DND-41 (cell line): ENCODE results near the gene HSPA1L.

Experiments used
- ATAC-seq: fragments of 200-7000 bp; cut with Tn5 transposase; 3 replicates; pipeline ENCODE4 v1.9.1; 2021; ENCODE audit warnings: low read depth; ENCODE audit not compliant: insufficient read depth
- DNase-seq: peaks from one replicate; pipeline ENCODE4 v3.0.0-alpha.2; 2020
- H2AFZ ChIP-seq: 2 replicates; pipeline ENCODE4 v1.6.0; 2012; ENCODE audit warnings: low read depth, low read length
- H3K27ac ChIP-seq: 2 replicates; pipeline ENCODE4 v1.5.1; 2012; ENCODE audit warnings: low read length, inconsistent platforms
- H3K27me3 ChIP-seq: fragments of 200-600 bp; sonication (generic); 2 replicates; pipeline ENCODE4 v1.6.0; 2012; ENCODE audit warnings: low read length, mild to moderate bottlenecking, inconsistent platforms; ENCODE audit not compliant: insufficient read depth, poor library complexity
- H3K36me3 ChIP-seq: 2 replicates; pipeline ENCODE4 v1.5.1; 2012; ENCODE audit warnings: low read length, inconsistent platforms; ENCODE audit not compliant: insufficient read depth
- H3K4me1 ChIP-seq: 2 replicates; pipeline ENCODE4 v1.5.1; 2012; ENCODE audit warnings: mild to moderate bottlenecking, low read length; ENCODE audit not compliant: insufficient read depth
- H3K4me2 ChIP-seq: 2 replicates; pipeline ENCODE4 v1.6.0; 2012; ENCODE audit warnings: mild to moderate bottlenecking, moderate library complexity, low read length, inconsistent platforms; ENCODE audit not compliant: insufficient read depth
- H3K4me3 ChIP-seq, 2 experiments: fragments of 200-600 bp in 1 of 2; shearing (Covaris generic) in 1 of 2; 2 replicates each; pipeline ENCODE4 v1.5.1; 2012 to 2016; ENCODE audit warnings: inconsistent platforms in 2 of 2, low read length in 2 of 2, mild to moderate bottlenecking in 2 of 2, low read depth in 1 of 2, moderate library complexity in 1 of 2
- H3K79me2 ChIP-seq: 2 replicates; pipeline ENCODE4 v1.6.0; 2012; ENCODE audit warnings: low read length, inconsistent platforms; ENCODE audit not compliant: insufficient read depth
- H3K9ac ChIP-seq: 2 replicates; pipeline ENCODE4 v1.6.0; 2012; ENCODE audit warnings: low read depth, mild to moderate bottlenecking, inconsistent platforms, low read length, moderate library complexity
- H3K9me3 ChIP-seq: 2 replicates; pipeline ENCODE4 v1.5.1; 2012; ENCODE audit warnings: low read length, moderate library complexity, mild to moderate bottlenecking, inconsistent platforms; ENCODE audit not compliant: insufficient read depth, severe bottlenecking
- H4K20me1 ChIP-seq: 2 replicates; pipeline ENCODE4 v1.6.0; 2012; ENCODE audit warnings: low read length; ENCODE audit not compliant: insufficient read depth
- CTCF ChIP-seq: IDR thresholded peaks from 2 replicates; pipeline ENCODE4 v1.5.1; 2012; ENCODE audit warnings: borderline replicate concordance, low read length, moderate library complexity, mild to moderate bottlenecking; ENCODE audit not compliant: poor library complexity, severe bottlenecking; ENCODE audit errors: extremely low read depth
- EZH2 ChIP-seq: IDR thresholded peaks from 3 replicates; pipeline ENCODE4 v1.6.1; 2012; ENCODE audit warnings: borderline replicate concordance, low read depth, mild to moderate bottlenecking, moderate library complexity, low read length, inconsistent platforms; ENCODE audit not compliant: severe bottlenecking

The HSPA1L gene

GRCh38 chr6:31771992-31772358 lies 43.1 kb downstream of the HSPA1L start:
- Histone ChIP-seq H3K36me3 (no peaks in the 10 kb centered on the region), H3K9me3 (no peaks in the 10 kb centered on the region), H4K20me1 (no peaks in the 10 kb centered on the region), H2AFZ (no peak overlapping the region), H3K4me1 (peaks cover 16% of the 10 kb centered on the region), H3K79me2 (no peaks in the 10 kb centered on the region), H3K27ac (no peak overlapping the region), H3K9ac (no peak overlapping the region), H3K4me3 (no peak overlapping the region), H3K27me3 (no peaks in the 10 kb centered on the region), H3K4me2 (no peak overlapping the region)
- ATAC-seq (peak; percentile 20; the same call in 2 of the 3 replicates), DNase-seq (no peak)
- TF ChIP-seq EZH2 (no peak), CTCF (no peak)

GRCh38 chr6:31770860-31771259 lies 44.2 kb downstream of the HSPA1L start:
- Histone ChIP-seq H3K4me2 (no peak overlapping the region), H3K36me3 (no peaks in the 10 kb centered on the region), H3K9ac (no peak overlapping the region), H3K27ac (no peak overlapping the region), H2AFZ (no peak overlapping the region), H4K20me1 (no peaks in the 10 kb centered on the region), H3K4me3 (no peak overlapping the region), H3K9me3 (no peaks in the 10 kb centered on the region), H3K79me2 (no peaks in the 10 kb centered on the region), H3K4me1 (peaks cover 16% of the 10 kb centered on the region), H3K27me3 (no peaks in the 10 kb centered on the region)
- TF ChIP-seq CTCF, result no peak
- no peak for TF ChIP-seq EZH2
- no peak for DNase-seq
- ATAC-seq, result no peak

GRCh38 chr6:31769684-31770371 lies 45.3 kb downstream of the HSPA1L start:
- Histone ChIP-seq H3K4me1 (peaks cover 16% of the 10 kb centered on the region), H3K9ac (no peak overlapping the region), H2AFZ (no peak overlapping the region), H3K27ac (no peak overlapping the region), H3K27me3 (no peaks in the 10 kb centered on the region), H3K4me2 (no peak overlapping the region), H4K20me1 (no peaks in the 10 kb centered on the region), H3K79me2 (no peaks in the 10 kb centered on the region), H3K9me3 (no peaks in the 10 kb centered on the region), H3K4me3 (no peak overlapping the region), H3K36me3 (no peaks in the 10 kb centered on the region)
- DNase-seq, result peak; percentile 83
- TF ChIP-seq CTCF (peak; percentile 93), EZH2 (no peak)
- ATAC-seq, result peak; percentile 78
